H9 (cell line): ENCODE results near the gene MLLT3. TPM values are rescaled to one million over a fixed set of nuclear protein-coding genes. Genes with fewer than 3 reads are reported as not detected.

ENCODE experiments used
- DNase-seq: peaks from one replicate; pipeline ENCODE4 v3.0.0-alpha.2; 2017
- H2AFZ ChIP-seq: one replicate; pipeline ENCODE4 v1.6.1; 2013; ENCODE audit warnings: mild to moderate bottlenecking, low read length, control low read depth, moderate library complexity
- H2AK5ac ChIP-seq: 2 replicates; pipeline ENCODE4 v1.6.1; 2013; ENCODE audit warnings: low read length, control low read depth, mixed read lengths; ENCODE audit not compliant: insufficient read length
- H2BK120ac ChIP-seq: one replicate; pipeline ENCODE4 v1.6.1; 2013; ENCODE audit warnings: low read depth, mild to moderate bottlenecking, low read length, control low read depth, inconsistent platforms; ENCODE audit not compliant: poor library complexity, severe bottlenecking
- H2BK12ac ChIP-seq: 2 replicates; pipeline ENCODE4 v1.6.1; 2013; ENCODE audit warnings: low read length, control low read depth, mixed read lengths, low read depth; ENCODE audit not compliant: insufficient read length
- H2BK15ac ChIP-seq: 2 replicates; pipeline ENCODE4 v1.6.1; 2013; ENCODE audit warnings: low read depth, low read length, control low read depth
- H2BK20ac ChIP-seq: one replicate; pipeline ENCODE4 v1.6.1; 2013; ENCODE audit warnings: low read depth, mild to moderate bottlenecking, low read length, control low read depth, inconsistent platforms; ENCODE audit not compliant: poor library complexity, severe bottlenecking
- H2BK5ac ChIP-seq: 2 replicates; pipeline ENCODE4 v1.6.1; 2013; ENCODE audit warnings: low read length, control low read depth, mixed read lengths; ENCODE audit not compliant: insufficient read length
- H3K14ac ChIP-seq: 2 replicates; pipeline ENCODE4 v1.6.1; 2013; ENCODE audit warnings: low read length, control low read depth; ENCODE audit not compliant: insufficient read depth
- H3K18ac ChIP-seq: 2 replicates; pipeline ENCODE4 v1.6.1; 2013; ENCODE audit warnings: low read depth, mild to moderate bottlenecking, mixed read lengths, low read length, control low read depth; ENCODE audit not compliant: insufficient read length
- H3K23ac ChIP-seq: 2 replicates; pipeline ENCODE4 v1.6.1; 2013; ENCODE audit warnings: low read length, control low read depth, mixed read lengths, low read depth; ENCODE audit not compliant: insufficient read length
- H3K23me2 ChIP-seq: 2 replicates; pipeline ENCODE4 v1.6.1; 2013; ENCODE audit warnings: low read depth, mild to moderate bottlenecking, mixed read lengths, low read length, control low read depth; ENCODE audit not compliant: insufficient read length, poor library complexity, severe bottlenecking
- H3K27ac ChIP-seq: 2 replicates; pipeline ENCODE4 v1.5.1; 2013; ENCODE audit warnings: low read length, control low read depth, mixed read lengths, low read depth; ENCODE audit not compliant: insufficient read length
- H3K27me3 ChIP-seq: 2 replicates; pipeline ENCODE4 v1.6.1; 2013; ENCODE audit warnings: low read length, control low read depth, inconsistent platforms; ENCODE audit not compliant: insufficient read depth
- H3K4ac ChIP-seq: 2 replicates; pipeline ENCODE4 v1.6.1; 2013; ENCODE audit warnings: low read depth, mild to moderate bottlenecking, control low read depth, inconsistent platforms, low read length, moderate library complexity
- H3K4me1 ChIP-seq: 2 replicates; pipeline ENCODE4 v1.6.1; 2013; ENCODE audit warnings: low read length, control low read depth, inconsistent platforms; ENCODE audit not compliant: insufficient read depth
- H3K4me2 ChIP-seq: 2 replicates; pipeline ENCODE4 v1.6.1; 2013; ENCODE audit warnings: low read length, control low read depth, mixed read lengths; ENCODE audit not compliant: insufficient read length, insufficient read depth
- H3K56ac ChIP-seq: 2 replicates; pipeline ENCODE4 v1.6.1; 2013; ENCODE audit warnings: low read depth, mild to moderate bottlenecking, mixed read lengths, low read length, control low read depth; ENCODE audit not compliant: insufficient read length
- H3K79me1 ChIP-seq: 2 replicates; pipeline ENCODE4 v1.6.1; 2013; ENCODE audit warnings: low read depth, mild to moderate bottlenecking, moderate library complexity, low read length, control low read depth, inconsistent platforms; ENCODE audit not compliant: insufficient read depth, poor library complexity, severe bottlenecking
- H3K79me2 ChIP-seq: 2 replicates; pipeline ENCODE4 v1.6.1; 2013; ENCODE audit warnings: low read length, control low read depth, inconsistent platforms; ENCODE audit not compliant: insufficient read depth
- H3K9ac ChIP-seq: 2 replicates; pipeline ENCODE4 v1.6.1; 2013; ENCODE audit warnings: low read length, control low read depth, mixed read lengths; ENCODE audit not compliant: insufficient read length; ENCODE audit errors: extremely low read depth
- H3K9me3 ChIP-seq: one replicate; pipeline ENCODE4 v1.6.1; 2013; ENCODE audit warnings: low read depth, low read length, inconsistent platforms; ENCODE audit not compliant: control insufficient read depth
- H3T11ph ChIP-seq: one replicate; pipeline ENCODE4 v1.6.1; 2013; ENCODE audit warnings: mild to moderate bottlenecking, low read length, control low read depth, inconsistent platforms
- H4K20me1 ChIP-seq: one replicate; pipeline ENCODE4 v1.6.1; 2013; ENCODE audit not compliant: control insufficient read depth, insufficient read length, insufficient read depth
- H4K5ac ChIP-seq: 2 replicates; pipeline ENCODE4 v1.6.1; 2013; ENCODE audit warnings: low read depth, mild to moderate bottlenecking, mixed read lengths, low read length, control low read depth; ENCODE audit not compliant: insufficient read length
- H4K8ac ChIP-seq: replicated peaks from 2 replicates; pipeline ENCODE4 v1.6.1; 2013; ENCODE audit warnings: low read length, control low read depth, mixed read lengths, low read depth; ENCODE audit not compliant: insufficient read length
- H4K91ac ChIP-seq: 2 replicates; pipeline ENCODE4 v1.6.1; 2013; ENCODE audit warnings: low read depth, mild to moderate bottlenecking, moderate library complexity, mixed read lengths, low read length, control low read depth; ENCODE audit not compliant: insufficient read length
- H3K27ac Mint-ChIP-seq, 3 experiments: 2 replicates in 2 of 3; 3 replicates in 1 of 3; pipeline ENCODE4 v1.8.0; 2020 to 2021; ENCODE audit warnings: mixed read lengths in 3 of 3, mild to moderate bottlenecking in 1 of 3, moderate library complexity in 1 of 3
- H3K27me3 Mint-ChIP-seq: 2 replicates; pipeline ENCODE4 v1.8.0; 2021; ENCODE audit warnings: low read depth, mild to moderate bottlenecking, moderate library complexity, mixed read lengths
- H3K36me3 Mint-ChIP-seq, 3 experiments: 2 replicates in 2 of 3; 3 replicates in 1 of 3; pipeline ENCODE4 v1.8.0; 2020 to 2021; ENCODE audit warnings: low read depth in 3 of 3, mixed read lengths in 3 of 3; ENCODE audit not compliant: insufficient read depth in 1 of 3
- H3K4me1 Mint-ChIP-seq, 2 experiments: 2 replicates each; pipeline ENCODE4 v1.8.0; 2020; ENCODE audit warnings: mixed read lengths in 2 of 2
- H3K4me3 Mint-ChIP-seq, 2 experiments: 2 replicates in 1 of 2; 3 replicates in 1 of 2; pipeline ENCODE4 v1.8.0; 2020 to 2021; ENCODE audit warnings: mild to moderate bottlenecking in 2 of 2, mixed read lengths in 2 of 2, moderate library complexity in 1 of 2
- H3K9me3 Mint-ChIP-seq, 2 experiments: 2 replicates in 1 of 2; 3 replicates in 1 of 2; pipeline ENCODE4 v1.8.0; 2020; ENCODE audit warnings: mild to moderate bottlenecking in 2 of 2, mixed read lengths in 2 of 2, moderate library complexity in 1 of 2
- WGBS: extraction: QIAGEN DNeasy Blood & Tissue Kit; methylation state at CpG from one replicate; pipeline ENCODE4 v1.1.7; 2013; ENCODE audit warnings: missing lambda C conversion rate, low lambda C conversion rate, mixed read lengths; ENCODE audit not compliant: insufficient read length; ENCODE audit errors: extremely low coverage; 5-methylcytosine and 5-hydroxymethylcytosine counted together
- total RNA-seq: library from RNA; stranded (reverse); gene quantifications from 2 replicates; pipeline ENCODE4 v1.2.1, GENCODE V29; 2021
- TF ChIP-seq, protein P1 (sequence below): fragments of 200-600 bp; sonication (generic); conservative IDR thresholded peaks from 3 replicates; pipeline ENCODE4 v1.8.0; 2021; ENCODE audit warnings: antibody characterized with exemption, mild to moderate bottlenecking

MLLT3 gene
- total RNA-seq, 1 experiment from 2014 or later, result 3.9 TPM

- H3K4me3 Mint-ChIP-seq, result peak overlapping the region; percentile 78 to 93
- H3K14ac ChIP-seq, result no peak overlapping the region
- H2BK120ac ChIP-seq, result no peak overlapping the region
- H2AFZ ChIP-seq, result no peak overlapping the region
- no peak overlapping the region for H2BK20ac ChIP-seq
- no peaks in the 10 kb centered on the region for H4K20me1 ChIP-seq
- no peak overlapping the region for H3K9ac ChIP-seq
- H2BK15ac ChIP-seq, result no peak overlapping the region
- TF ChIP-seq, protein P1, sequence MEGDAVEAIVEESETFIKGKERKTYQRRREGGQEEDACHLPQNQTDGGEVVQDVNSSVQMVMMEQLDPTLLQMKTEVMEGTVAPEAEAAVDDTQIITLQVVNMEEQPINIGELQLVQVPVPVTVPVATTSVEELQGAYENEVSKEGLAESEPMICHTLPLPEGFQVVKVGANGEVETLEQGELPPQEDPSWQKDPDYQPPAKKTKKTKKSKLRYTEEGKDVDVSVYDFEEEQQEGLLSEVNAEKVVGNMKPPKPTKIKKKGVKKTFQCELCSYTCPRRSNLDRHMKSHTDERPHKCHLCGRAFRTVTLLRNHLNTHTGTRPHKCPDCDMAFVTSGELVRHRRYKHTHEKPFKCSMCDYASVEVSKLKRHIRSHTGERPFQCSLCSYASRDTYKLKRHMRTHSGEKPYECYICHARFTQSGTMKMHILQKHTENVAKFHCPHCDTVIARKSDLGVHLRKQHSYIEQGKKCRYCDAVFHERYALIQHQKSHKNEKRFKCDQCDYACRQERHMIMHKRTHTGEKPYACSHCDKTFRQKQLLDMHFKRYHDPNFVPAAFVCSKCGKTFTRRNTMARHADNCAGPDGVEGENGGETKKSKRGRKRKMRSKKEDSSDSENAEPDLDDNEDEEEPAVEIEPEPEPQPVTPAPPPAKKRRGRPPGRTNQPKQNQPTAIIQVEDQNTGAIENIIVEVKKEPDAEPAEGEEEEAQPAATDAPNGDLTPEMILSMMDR, result no peak
- no peaks in the 10 kb centered on the region for H3K9me3 Mint-ChIP-seq
- H3K4me1 Mint-ChIP-seq, result peaks cover 27 to 44% of the 10 kb centered on the region in 2 experiments
- H3K23me2 ChIP-seq, result peaks cover 25% of the 10 kb centered on the region
- peak overlapping the region; percentile 95 for H3K4me2 ChIP-seq
- H3K23ac ChIP-seq, result no peak overlapping the region
- no peak overlapping the region for H3T11ph ChIP-seq
- peaks cover 3% of the 10 kb centered on the region; the same call in 1 of the 2 replicates for H3K4me1 ChIP-seq
- peaks cover 31% of the 10 kb centered on the region for H3K27me3 ChIP-seq
- no peak overlapping the region for H3K27ac ChIP-seq
- H2BK12ac ChIP-seq, result no peak overlapping the region
- no peak overlapping the region for H2BK5ac ChIP-seq
- H3K27ac Mint-ChIP-seq, result no peak overlapping the region
- H4K5ac ChIP-seq, result no peak overlapping the region
- no peak overlapping the region for H3K18ac ChIP-seq
- no peak overlapping the region for H4K8ac ChIP-seq
- H3K79me1 ChIP-seq, result no peaks in the 10 kb centered on the region
- no peaks in the 10 kb centered on the region for H3K36me3 Mint-ChIP-seq
- no peak overlapping the region for H3K56ac ChIP-seq
- H4K91ac ChIP-seq, result no peak overlapping the region
- DNase-seq, result no peak
- no peak overlapping the region for H3K4ac ChIP-seq
- H3K27me3 Mint-ChIP-seq, result peaks cover 57% of the 10 kb centered on the region
- WGBS, result no CpG with 5 or more reads among the region's 7 CpGs
- no peaks in the 10 kb centered on the region for H3K9me3 ChIP-seq
- no peaks in the 10 kb centered on the region for H3K79me2 ChIP-seq
- H2AK5ac ChIP-seq, result no peak overlapping the region
Observed at GRCh38 chr9:20623748-20624124, 1.4 kb upstream of the MLLT3 start.
